Activated CD8-positive, alpha-beta T cell treated with anti-CD3 and anti-CD28 coated beads, Interleukin-2, amount 10 ng/mL, durations not matched to agents 7 days and 5 days (primary cell): ENCODE measurements around the gene FAHD2A. TPM values are rescaled to one million over a fixed set of nuclear protein-coding genes. Genes with fewer than 3 reads are reported as not detected.
"Not testable (repeated sequence)": the region's sequence is repeated elsewhere in the genome, so short reads cannot be mapped to it uniquely, and the experiment has no call there.

Source experiments
- ATAC-seq: fragments of 150-1000 bp; cut with Tn5 transposase; one replicate; pipeline ENCODE4 v1.10.0; 2021; ENCODE audit warnings: moderate library complexity
- CTCF ChIA-PET: fragments of 350-600 bp; sonication (Branson Sonifier 250); formaldehyde crosslinking; loops from one replicate; lab custom pipeline; 2021; ENCODE audit warnings: antibody characterized with exemption; lab: Charles Lee
- POLR2A ChIA-PET: fragments of 350-600 bp; sonication (Branson Sonifier 250); formaldehyde crosslinking; loops from one replicate; lab custom pipeline; 2021; ENCODE audit warnings: antibody characterized with exemption; lab: Charles Lee
- DNase-seq: peaks from one replicate; pipeline ENCODE4 v3.0.0-alpha.2; 2020
- H3K27ac Mint-ChIP-seq: one replicate; pipeline ENCODE4 v1.8.0; 2021; ENCODE audit warnings: mild to moderate bottlenecking, mixed read lengths
- H3K27me3 Mint-ChIP-seq: one replicate; pipeline ENCODE4 v1.8.0; 2021; ENCODE audit warnings: low read depth, mixed read lengths
- H3K36me3 Mint-ChIP-seq: one replicate; pipeline ENCODE4 v1.8.0; 2021; ENCODE audit warnings: low read depth, mixed read lengths
- H3K4me1 Mint-ChIP-seq: one replicate; pipeline ENCODE4 v1.8.0; 2021; ENCODE audit warnings: low read depth, mixed read lengths
- H3K4me3 Mint-ChIP-seq: one replicate; pipeline ENCODE4 v1.8.0; 2021; ENCODE audit warnings: mild to moderate bottlenecking, mixed read lengths
- H3K9me3 Mint-ChIP-seq: one replicate; pipeline ENCODE4 v1.8.0; 2022; ENCODE audit warnings: mixed read lengths; ENCODE audit not compliant: insufficient read depth
- total RNA-seq, 2 experiments: library from RNA; stranded (reverse); gene quantifications; one replicate each; pipeline ENCODE4 v1.2.3, GENCODE V29; 2021

The FAHD2A gene
- total RNA-seq, 2 experiments from 2014 or later = 29.2 to 30.5 TPM

- POLR2A ChIA-PET, DNase-seq, H3K4me3 Mint-ChIP-seq, H3K27me3 Mint-ChIP-seq, CTCF ChIA-PET, H3K27ac Mint-ChIP-seq, H3K9me3 Mint-ChIP-seq, H3K36me3 Mint-ChIP-seq, ATAC-seq, H3K4me1 Mint-ChIP-seq: not testable (repeated sequence)
These were observed 24.8 kb downstream of the FAHD2A start for GRCh38 chr2:95427196-95427867.

GRCh38 chr2:95429748-95430467 lies 27.4 kb downstream of the FAHD2A start:
- POLR2A ChIA-PET, DNase-seq, ATAC-seq, H3K27ac Mint-ChIP-seq, CTCF ChIA-PET, H3K36me3 Mint-ChIP-seq, H3K27me3 Mint-ChIP-seq, H3K4me3 Mint-ChIP-seq, H3K9me3 Mint-ChIP-seq, H3K4me1 Mint-ChIP-seq: not testable (repeated sequence)

- POLR2A ChIA-PET, H3K4me1 Mint-ChIP-seq, CTCF ChIA-PET, H3K27ac Mint-ChIP-seq, DNase-seq, H3K27me3 Mint-ChIP-seq, H3K36me3 Mint-ChIP-seq, H3K4me3 Mint-ChIP-seq, H3K9me3 Mint-ChIP-seq, ATAC-seq: not testable (repeated sequence)
These were observed 30.9 kb downstream of the FAHD2A start for GRCh38 chr2:95433373-95433772.

GRCh38 chr2:95433973-95434372 lies 31.5 kb downstream of the FAHD2A start:
- DNase-seq, POLR2A ChIA-PET, H3K9me3 Mint-ChIP-seq, CTCF ChIA-PET, H3K27me3 Mint-ChIP-seq, ATAC-seq, H3K36me3 Mint-ChIP-seq, H3K27ac Mint-ChIP-seq, H3K4me3 Mint-ChIP-seq, H3K4me1 Mint-ChIP-seq: not testable (repeated sequence)

- H3K4me1 Mint-ChIP-seq, CTCF ChIA-PET, H3K9me3 Mint-ChIP-seq, H3K4me3 Mint-ChIP-seq, H3K27me3 Mint-ChIP-seq, ATAC-seq, H3K27ac Mint-ChIP-seq, H3K36me3 Mint-ChIP-seq, POLR2A ChIA-PET, DNase-seq: not testable (repeated sequence)
These were observed 32.1 kb downstream of the FAHD2A start for GRCh38 chr2:95434507-95435076.

- DNase-seq, H3K4me3 Mint-ChIP-seq, H3K4me1 Mint-ChIP-seq, ATAC-seq, H3K27ac Mint-ChIP-seq, H3K27me3 Mint-ChIP-seq, H3K9me3 Mint-ChIP-seq, CTCF ChIA-PET, H3K36me3 Mint-ChIP-seq, POLR2A ChIA-PET: not testable (repeated sequence)
These were observed 32.8 kb downstream of the FAHD2A start for GRCh38 chr2:95435162-95435871.

GRCh38 chr2:95435872-95436209 lies 33.3 kb downstream of the FAHD2A start:
- POLR2A ChIA-PET, H3K4me3 Mint-ChIP-seq, DNase-seq, H3K27ac Mint-ChIP-seq, H3K4me1 Mint-ChIP-seq, H3K27me3 Mint-ChIP-seq, CTCF ChIA-PET, H3K36me3 Mint-ChIP-seq, ATAC-seq, H3K9me3 Mint-ChIP-seq: not testable (repeated sequence)

GRCh38 chr2:95442474-95443099 lies 40.1 kb downstream of the FAHD2A start:
- H3K36me3 Mint-ChIP-seq, H3K4me3 Mint-ChIP-seq, DNase-seq, H3K9me3 Mint-ChIP-seq, CTCF ChIA-PET, H3K27me3 Mint-ChIP-seq, H3K27ac Mint-ChIP-seq, ATAC-seq, POLR2A ChIA-PET, H3K4me1 Mint-ChIP-seq: not testable (repeated sequence)

GRCh38 chr2:95445317-95445716 lies 42.8 kb downstream of the FAHD2A start:
- H3K4me1 Mint-ChIP-seq, DNase-seq: not testable (repeated sequence)

GRCh38 chr2:95463292-95463691 lies 60.8 kb downstream of the FAHD2A start:
- DNase-seq, H3K27me3 Mint-ChIP-seq, POLR2A ChIA-PET, H3K36me3 Mint-ChIP-seq, H3K4me1 Mint-ChIP-seq, ATAC-seq, H3K9me3 Mint-ChIP-seq, H3K27ac Mint-ChIP-seq, H3K4me3 Mint-ChIP-seq, CTCF ChIA-PET: not testable (repeated sequence)

More at GRCh38 chr2:95445317-95445716, 42.8 kb downstream of the FAHD2A start:
- H3K9me3 Mint-ChIP-seq, POLR2A ChIA-PET, CTCF ChIA-PET, H3K27me3 Mint-ChIP-seq, H3K36me3 Mint-ChIP-seq, ATAC-seq, H3K4me3 Mint-ChIP-seq, H3K27ac Mint-ChIP-seq: not testable (repeated sequence)
